GM21381 (cell line): ENCODE measurements around the gene ARTN.

ENCODE experiments used
- ATAC-seq: cut with Tn5 transposase; IDR thresholded peaks from one replicate; pipeline ENCODE4 v1.9.1; 2021; ENCODE audit warnings: mild to moderate bottlenecking, moderate library complexity; ENCODE audit not compliant: unreplicated experiment

Gene ARTN

DNA sequence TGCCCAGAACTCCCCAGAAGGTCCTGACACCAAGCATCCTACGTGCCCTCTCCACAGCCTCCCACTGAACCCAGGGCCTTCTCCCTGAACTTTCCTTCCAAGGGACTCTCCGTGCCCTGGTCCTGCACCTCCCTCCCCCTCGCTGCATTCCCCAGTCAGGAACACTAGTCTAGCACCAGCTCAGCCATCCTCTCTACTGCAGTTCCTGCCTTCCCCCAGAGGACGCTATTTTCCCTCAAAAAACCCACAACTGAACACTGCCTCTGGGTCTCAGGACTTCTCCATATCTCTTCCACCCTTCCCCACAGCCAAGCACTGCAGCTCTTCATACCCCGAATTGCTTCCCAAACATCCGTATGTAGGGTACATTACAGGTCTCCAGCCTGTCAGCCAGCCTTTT, 12.6 kb upstream of the ARTN start:
- no peak for ATAC-seq

DNA sequence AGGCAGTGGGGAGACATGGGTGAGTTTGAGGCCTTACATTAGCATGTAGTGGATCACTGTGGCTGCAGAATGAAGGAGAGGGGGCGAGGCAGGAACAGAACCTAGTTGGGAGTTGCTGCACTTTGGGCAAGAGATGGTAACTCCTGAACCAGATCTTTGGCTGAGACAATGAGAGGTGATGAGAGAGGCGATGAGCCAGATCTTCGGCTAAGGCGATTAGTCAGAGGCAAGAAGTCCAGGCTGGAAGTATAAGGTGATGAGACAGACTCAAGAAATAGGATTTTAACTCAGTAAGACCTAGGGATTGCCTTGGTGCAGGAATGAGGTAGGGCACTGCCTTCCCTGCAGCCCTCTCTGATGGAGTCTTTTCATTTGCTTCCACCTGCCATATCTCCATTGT, 9.1 kb upstream of the ARTN start:
- ATAC-seq, result no peak

DNA sequence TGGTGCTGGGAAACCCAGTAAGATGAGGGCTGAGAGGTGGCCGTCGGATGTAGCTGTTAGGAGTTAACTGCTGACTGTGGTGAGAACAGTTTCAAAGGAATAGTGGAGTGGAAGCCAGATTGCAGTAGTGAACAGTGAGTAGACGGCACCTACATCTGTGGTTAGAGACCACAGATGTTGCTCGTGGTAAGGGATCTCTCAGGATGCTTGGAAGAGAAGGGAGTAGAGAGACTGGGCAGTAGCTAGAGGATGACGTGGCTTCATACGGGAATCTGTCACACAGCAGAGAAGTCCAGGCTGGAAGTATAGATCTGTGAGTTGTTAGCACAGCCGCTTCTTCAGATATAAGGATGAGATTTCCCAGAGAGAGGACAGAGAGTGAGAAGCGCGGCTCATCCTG, 7.8 kb upstream of the ARTN start:
- no peak for ATAC-seq

DNA sequence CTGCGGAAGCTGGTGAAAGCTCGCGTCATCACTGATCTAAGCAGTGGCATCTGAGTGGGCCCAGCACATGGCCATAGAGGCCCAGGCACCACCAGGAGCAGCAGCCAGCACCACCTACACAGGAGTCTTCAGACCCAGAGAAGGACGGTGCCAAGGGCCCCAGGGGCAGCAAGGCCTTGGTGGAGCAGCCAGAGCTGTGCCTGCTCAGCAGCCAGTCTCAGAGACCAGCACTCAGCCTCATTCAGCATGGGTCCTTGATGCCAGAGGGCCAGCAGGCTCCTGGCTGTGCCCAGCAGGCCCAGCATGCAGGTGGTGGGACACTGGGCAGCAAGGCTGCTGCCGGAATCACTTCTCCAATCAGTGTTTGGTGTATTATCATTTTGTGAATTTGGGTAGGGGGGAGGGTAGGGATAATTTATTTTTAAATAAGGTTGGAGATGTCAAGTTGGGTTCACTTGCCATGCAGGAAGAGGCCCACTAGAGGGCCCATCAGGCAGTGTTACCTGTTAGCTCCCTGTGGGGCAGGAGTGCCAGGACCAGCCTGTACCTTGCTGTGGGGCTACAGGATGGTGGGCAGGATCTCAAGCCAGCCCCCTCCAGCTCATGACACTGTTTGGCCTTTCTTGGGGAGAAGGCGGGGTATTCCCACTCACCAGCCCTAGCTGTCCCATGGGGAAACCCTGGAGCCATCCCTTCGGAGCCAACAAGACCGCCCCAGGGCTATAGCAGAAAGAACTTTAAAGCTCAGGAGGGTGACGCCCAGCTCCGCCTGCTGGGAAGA, 3.2 kb upstream of the ARTN start:
- ATAC-seq, result no peak

DNA sequence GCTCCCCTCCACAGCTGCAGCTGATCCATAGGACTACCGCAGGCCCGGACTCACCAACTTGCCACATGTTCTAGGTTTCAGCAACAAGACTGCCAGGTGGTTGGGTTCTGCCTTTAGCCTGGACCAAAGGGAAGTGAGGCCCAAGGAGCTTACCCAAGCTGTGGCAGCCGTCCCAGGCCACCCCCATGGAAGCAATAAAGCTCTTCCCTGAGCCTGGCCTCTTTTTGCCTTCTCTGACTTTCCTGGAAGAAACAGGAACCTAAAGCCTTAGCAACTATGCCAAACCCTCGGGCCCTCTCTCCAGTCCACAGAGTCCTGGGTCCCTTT, 2.7 kb upstream of the ARTN start:
- no peak for ATAC-seq

DNA sequence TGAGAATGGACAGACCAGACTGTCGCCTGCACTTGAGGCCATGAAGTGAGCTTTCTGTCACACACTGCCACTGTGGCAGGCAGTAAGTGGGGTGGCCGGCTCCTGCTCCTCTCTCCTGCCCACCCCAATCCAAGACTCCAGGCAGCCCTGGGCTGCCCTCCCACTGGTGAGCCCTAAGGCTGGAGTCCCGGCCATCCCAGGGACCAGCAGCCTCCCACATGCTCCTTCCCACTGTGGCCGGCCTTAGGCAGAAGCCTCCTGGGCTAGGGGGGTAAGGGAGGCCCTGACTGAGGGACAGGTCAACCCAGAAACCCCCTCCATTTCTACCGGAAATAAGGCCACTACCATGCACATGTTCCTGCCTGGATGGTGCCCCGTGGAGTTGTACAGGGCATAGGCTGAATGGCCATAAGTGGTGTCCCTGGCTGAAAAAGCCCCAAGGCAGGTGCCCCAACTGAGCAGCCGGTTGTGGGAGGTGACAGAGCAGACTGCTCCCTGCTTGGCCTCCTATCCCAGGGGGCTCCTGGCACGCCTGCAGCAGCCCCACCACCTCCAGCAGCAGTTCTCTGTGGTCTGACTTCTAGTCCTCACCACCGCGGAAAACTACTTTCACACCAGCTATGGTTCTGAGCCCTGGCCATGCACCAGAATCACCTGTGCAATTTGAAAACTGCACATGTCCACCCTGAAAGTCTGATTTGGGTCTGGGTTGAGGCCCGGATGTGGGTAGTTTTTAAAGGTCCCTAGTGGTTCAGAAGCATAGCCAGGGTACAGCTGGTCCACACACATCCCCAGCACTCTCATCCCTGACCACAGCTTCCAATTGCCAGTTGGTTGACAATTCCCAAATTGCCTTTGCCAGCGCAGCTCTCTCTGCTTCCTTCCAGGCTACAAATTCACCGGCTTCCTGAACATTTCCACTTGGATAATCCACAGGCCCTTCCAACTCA, 1.6 kb upstream of the ARTN start:
- ATAC-seq, result no peak

DNA sequence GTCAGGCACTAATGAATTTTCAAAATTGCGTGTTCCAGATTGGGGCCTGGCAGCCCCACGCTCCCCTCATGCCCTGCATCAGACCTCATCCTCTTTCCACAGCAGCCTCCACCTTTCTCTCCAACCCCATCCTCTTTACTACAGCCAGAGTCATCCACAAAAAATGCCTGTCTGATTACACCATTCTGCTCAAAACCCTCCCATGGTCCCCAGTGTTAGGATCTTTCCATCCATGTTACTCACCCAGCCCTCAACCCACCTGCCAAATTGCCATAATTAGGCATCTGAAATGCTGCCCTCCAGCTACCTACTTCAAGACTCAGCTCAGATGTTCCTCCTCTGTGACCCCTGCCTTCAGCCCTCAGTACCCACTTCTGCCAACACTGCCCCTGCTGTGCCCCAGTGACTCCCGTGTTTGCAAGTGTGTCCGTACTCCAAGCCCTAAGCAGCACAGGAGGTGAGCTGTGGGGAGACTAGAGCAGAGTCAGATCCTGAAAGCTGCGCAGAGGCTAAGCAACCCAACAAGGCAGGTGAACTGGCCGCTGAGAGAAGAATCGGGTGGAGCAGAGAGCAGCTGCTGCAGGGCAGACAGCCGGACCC, 715 bp upstream of the ARTN start:
- ATAC-seq, result no peak

DNA sequence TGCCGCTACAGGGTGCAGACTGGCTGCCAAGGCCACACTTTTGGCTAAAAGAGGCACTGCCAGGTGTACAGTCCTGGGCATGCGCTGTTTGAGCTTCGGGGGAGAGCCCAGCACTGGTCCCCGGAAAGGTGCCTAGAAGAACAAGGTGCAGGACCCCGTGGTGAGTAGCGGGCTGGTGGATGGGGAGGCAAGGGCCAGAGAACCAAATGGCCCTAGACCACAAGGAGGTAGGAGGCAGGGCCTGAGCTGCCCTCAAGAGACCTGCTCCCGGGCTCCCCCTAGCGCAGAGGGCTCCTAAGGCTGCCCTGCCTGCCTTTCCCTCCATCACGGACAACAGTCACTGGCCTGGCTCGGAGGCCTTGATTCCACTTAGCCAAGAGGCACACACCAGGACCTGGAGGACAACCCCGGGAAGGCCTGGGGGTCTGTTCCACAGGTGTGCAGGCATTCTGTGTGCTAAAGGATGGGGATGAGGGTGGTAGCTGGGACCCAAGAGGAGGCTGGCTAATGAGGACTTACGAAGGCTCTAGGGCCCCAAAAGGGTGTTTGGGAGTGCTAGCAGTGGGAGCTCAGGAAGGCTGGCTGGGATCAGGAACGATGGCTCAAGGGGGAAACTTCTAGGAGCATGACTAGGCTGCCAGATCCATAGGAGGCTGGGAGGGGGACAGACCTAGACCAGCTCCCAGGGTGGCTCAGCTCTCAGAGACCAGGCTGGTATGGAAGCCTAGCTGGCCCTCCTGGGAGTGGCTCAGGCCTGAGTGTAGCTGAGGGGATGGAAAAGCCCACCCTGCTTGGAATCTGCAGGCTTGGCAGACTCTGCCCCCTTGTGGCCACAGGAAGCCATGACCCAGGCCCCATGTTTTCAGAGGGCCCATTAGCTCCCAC, 742 bp downstream of the ARTN start:
- ATAC-seq, result no peak

DNA sequence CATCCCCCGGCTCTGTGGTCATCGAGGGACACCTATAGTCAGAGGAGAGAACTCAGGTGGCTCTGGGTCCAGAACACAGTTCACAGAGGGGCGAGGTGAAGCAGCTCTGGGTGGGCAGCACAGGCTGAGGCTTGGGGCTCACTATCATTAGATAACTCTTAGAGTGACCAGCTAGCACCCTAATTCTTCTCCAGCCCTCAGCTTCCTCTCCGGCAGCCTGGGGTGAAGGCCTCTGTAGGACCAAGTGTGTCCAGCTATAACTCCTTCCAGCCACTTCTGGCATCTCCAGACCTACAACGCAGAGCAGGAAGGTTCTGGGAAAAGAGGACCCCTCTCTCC, 1.4 kb downstream of the ARTN start:
- no peak for ATAC-seq

DNA sequence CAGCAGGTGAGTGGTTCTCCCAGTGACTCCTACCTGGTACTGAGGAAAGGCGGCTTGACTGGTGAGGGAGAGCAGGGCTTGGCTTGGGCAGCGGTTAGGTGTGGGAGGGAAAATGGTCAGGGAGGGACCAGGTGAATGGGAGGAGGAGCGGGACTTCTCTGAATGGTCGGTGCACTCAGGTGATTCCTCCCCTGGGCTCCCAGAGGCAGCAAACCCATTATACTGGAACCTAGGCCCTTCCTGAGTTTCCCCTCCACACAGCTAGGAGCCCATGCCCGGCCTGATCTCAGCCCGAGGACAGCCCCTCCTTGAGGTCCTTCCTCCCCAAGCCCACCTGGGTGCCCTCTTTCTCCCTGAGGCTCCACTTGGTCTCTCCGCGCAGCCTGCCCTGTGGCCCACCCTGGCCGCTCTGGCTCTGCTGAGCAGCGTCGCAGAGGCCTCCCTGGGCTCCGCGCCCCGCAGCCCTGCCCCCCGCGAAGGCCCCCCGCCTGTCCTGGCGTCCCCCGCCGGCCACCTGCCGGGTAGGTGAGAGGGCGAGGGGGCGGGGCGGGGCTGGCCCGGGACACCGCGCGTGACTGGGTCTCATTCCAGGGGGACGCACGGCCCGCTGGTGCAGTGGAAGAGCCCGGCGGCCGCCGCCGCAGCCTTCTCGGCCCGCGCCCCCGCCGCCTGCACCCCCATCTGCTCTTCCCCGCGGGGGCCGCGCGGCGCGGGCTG, 2.3 kb downstream of the ARTN start:
- no peak for ATAC-seq

DNA sequence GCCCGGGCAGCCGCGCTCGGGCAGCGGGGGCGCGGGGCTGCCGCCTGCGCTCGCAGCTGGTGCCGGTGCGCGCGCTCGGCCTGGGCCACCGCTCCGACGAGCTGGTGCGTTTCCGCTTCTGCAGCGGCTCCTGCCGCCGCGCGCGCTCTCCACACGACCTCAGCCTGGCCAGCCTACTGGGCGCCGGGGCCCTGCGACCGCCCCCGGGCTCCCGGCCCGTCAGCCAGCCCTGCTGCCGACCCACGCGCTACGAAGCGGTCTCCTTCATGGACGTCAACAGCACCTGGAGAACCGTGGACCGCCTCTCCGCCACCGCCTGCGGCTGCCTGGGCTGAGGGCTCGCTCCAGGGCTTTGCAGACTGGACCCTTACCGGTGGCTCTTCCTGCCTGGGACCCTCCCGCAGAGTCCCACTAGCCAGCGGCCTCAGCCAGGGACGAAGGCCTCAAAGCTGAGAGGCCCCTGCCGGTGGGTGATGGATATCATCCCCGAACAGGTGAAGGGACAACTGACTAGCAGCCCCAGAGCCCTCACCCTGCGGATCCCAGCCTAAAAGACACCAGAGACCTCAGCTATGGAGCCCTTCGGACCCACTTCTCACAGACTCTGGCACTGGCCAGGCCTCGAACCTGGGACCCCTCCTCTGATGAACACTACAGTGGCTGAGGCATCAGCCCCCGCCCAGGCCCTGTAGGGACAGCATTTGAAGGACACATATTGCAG, 3.0 kb downstream of the ARTN start:
- no peak for ATAC-seq

DNA sequence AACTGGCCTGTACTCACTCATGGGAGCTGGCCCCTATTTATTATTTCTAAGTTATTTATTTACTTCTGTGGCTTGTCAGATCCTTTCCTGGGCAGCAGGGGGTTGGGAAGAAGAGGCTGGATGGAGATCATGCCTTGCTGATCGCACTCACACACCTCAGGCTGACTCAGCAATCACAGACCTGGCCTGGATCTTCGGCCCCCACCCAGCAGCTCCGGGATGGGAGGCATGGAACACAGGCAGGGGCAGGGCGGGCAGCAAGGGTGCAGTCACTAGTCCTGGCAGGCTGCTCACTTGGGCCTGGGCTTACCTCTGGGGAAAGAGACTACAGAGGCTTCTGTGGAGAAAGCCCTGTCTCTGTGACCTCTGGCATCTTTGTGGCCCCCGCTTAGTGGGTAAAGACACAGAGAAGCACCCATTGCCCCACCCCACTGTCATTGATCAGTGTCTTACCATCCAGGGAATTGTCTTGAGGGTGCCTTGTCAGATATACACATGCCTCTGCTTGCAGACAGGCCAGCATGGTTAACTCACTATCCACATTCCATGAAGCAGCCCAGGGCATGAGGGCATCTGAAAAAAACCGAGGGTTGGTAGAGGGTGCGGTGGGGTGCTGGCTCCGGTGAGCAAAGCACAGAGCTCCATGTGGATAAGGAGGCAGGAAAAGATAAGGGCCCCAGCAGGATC, 3.7 kb downstream of the ARTN start:
- no peak for ATAC-seq

DNA sequence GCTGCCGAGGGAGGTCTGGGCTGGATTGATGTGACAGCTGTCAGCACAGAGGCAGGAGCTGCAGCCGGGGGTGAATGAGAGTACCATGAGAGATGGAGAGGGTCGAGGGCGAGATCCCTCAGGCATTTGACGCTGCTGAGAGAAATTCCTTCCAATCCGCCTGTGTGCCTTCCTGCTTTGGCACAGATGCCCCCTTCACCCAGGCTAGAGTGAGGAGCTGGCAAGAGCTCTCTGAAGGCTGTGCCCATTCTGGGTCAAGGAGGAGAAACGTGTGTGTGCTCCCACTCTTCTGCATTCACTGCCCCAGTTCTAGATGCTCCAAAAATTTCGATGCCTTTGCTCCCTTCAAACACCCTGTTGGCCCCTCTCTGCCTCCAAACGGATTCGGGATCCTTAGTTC, 4.8 kb downstream of the ARTN start:
- ATAC-seq, result no peak

DNA sequence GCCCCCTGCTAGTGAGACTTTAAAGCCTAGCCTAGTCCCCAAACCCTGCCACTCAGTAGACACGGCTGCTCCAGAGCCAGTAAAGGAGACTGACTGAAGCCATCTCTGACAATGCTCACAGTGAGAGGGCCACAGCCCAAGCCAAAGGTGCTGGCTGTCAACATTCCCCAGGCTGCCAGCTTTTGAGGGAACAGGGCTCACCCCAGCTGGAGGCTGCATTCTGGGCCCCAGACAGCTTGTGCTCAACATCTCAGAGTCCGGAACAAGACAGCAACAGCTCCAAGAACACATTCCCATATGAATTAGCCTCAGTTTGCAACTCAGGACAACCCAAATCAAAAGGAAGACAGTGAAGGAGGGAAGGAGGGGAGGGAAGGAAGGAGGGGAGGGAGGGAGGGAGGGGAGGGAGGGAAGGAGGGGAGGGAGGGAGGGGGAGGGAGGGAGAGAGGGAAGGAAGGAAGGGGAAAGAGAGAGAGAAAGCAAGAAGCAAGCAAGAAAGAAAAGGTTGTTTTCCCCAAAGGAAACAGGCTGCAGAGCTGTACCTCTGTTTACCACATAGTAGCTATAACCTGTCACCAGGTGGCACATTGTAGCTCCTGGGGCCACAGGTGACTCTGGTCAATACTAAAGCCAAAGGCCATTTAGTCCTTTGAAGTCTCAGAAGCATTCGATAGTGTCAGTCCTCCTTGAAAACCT, 5.4 kb downstream of the ARTN start:
- no peak for ATAC-seq

DNA sequence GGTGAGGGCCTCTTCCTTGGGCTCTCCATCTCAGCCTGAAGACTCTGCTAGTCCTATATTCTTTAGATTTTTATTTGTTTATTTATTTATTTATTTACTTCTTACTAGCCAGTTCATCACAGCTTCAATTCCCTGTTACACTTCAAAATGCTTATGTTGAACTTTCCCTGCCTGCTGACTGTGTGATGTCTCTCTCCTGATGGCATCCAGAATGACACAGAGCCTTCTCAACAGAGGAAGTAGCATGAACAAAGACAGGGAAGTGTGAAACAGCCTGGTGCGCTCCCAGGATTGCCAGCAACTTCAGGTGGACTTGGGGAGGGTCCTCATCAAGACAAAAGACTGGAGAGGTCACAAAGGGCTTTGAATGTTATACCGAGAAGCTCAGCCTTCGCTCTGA, 8.8 kb downstream of the ARTN start:
- no peak for ATAC-seq

DNA sequence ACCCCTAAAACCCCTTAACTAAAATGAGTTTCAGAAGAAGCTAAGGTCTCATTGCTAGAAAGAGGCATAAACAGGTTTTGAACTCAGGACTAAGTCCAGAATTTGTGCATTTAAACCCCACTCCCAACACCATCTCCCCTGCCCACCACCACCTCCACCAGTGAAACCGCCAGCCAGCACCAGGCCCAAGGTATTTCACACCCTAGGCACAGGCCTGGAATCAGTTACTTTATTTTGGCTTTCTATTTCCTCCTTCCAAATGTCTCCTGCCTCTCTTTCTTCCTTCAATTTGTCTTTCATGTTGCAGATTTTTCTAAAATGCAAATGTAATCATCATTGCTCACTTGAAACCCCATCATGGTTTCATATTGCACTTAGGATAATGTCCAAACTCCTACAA, 11.3 kb downstream of the ARTN start:
- ATAC-seq, result no peak

DNA sequence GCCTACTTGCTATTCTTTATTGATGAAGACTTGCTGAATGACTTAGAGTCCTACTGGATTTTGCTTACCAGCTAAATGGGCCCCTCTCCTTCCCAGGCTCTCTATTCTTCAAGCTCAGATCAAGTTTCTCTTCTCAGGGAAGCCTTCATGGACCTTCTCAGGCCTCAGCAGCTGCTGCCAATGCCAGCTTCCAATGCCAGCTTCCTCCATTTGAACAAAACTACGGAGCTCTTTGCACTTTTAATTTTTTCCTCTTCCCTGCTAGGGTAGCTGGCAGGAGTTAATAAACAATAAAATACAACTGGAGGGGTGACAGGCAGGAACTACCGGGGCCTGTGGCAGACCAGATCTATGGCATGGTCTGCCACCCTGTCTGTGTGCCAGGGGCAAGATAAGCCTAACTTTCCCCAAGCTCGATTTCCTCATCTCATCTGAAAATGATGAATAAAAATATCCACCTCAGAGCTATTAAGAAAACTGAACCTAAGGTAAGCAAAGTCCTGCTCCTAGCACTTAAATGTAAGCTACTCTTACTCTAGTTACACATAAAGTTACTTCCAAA, 12.2 kb downstream of the ARTN start:
- no peak for ATAC-seq
